ENCODE measurements around the gene DGLUCY. TPM values are rescaled to one million over a fixed set of nuclear protein-coding genes. Genes with fewer than 3 reads are reported as not detected.

Gene DGLUCY
- total RNA-seq, 1 donor from 2014 or later, result 20.0 TPM

DNA sequence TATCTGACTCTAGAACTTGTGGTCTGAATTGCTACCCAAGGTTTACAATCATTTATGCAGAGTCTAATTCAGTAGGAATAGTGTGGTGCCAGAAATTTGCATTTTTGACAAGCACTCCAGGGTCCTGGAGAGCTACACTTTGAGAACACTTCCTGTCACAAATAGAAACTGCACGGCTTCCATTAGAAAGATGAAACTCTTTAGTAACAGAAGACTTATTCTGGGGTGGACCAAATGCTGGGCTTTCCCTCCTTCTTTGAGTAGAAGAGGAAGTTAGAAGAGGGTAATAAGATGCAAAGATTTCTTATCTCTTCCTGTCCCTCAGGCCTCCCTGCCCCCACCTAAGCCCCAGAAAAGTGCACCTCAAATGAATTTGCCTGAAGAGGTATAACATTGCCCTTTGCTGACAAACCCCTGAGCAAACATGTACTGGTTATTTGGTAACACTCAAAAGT is 28.4 kb downstream of the DGLUCY start:
- Histone ChIP-seq H3K4me1 (ENCODE audit: insufficient read depth, low read length) (no peaks in the 10 kb centered on the region), H3K79me2 (ENCODE audit: insufficient read depth, low read length) (no peaks in the 10 kb centered on the region), H3K9ac (ENCODE audit: low read length) (no peak overlapping the region), H3K4me3 (ENCODE audit: insufficient read depth, low read depth, low read length) (no peak overlapping the region), H3K27ac (ENCODE audit: low read depth, low read length) (no peak overlapping the region), H4K20me1 (ENCODE audit: insufficient read depth, low read length) (peaks cover 11% of the 10 kb centered on the region), H3K9me3 (ENCODE audit: insufficient read depth, low read depth, low read length) (peaks cover 2% of the 10 kb centered on the region), H3K4me2 (ENCODE audit: low read length) (no peak overlapping the region), H2AFZ (ENCODE audit: low read depth, low read length) (no peak overlapping the region), H3K36me3 (ENCODE audit: insufficient read depth, low read length) (no peaks in the 10 kb centered on the region), H3K27me3 (ENCODE audit: insufficient read depth, low read length) (peaks cover 55% of the 10 kb centered on the region)
- FAIRE-seq, result no peak
- TF ChIP-seq, protein P1, sequence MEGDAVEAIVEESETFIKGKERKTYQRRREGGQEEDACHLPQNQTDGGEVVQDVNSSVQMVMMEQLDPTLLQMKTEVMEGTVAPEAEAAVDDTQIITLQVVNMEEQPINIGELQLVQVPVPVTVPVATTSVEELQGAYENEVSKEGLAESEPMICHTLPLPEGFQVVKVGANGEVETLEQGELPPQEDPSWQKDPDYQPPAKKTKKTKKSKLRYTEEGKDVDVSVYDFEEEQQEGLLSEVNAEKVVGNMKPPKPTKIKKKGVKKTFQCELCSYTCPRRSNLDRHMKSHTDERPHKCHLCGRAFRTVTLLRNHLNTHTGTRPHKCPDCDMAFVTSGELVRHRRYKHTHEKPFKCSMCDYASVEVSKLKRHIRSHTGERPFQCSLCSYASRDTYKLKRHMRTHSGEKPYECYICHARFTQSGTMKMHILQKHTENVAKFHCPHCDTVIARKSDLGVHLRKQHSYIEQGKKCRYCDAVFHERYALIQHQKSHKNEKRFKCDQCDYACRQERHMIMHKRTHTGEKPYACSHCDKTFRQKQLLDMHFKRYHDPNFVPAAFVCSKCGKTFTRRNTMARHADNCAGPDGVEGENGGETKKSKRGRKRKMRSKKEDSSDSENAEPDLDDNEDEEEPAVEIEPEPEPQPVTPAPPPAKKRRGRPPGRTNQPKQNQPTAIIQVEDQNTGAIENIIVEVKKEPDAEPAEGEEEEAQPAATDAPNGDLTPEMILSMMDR (IDR thresholded peaks at IDR 0.05; ENCODE audit: insufficient read depth, low read depth, low read length), result no peak
- no peak for TF ChIP-seq EZH2 (IDR thresholded peaks at IDR 0.05; ENCODE audit: insufficient read depth, low read length)
- Mint-ChIP-seq H3K27me3 (ENCODE audit: low read depth, unreplicated experiment) (no peaks in the 10 kb centered on the region), H3K27ac (ENCODE audit: unreplicated experiment) (no peak overlapping the region), H3K4me1 (ENCODE audit: low read depth, unreplicated experiment) (peaks cover 8% of the 10 kb centered on the region), H3K36me3 (ENCODE audit: low read depth, unreplicated experiment) (peaks cover 13% of the 10 kb centered on the region), H3K9me3 (ENCODE audit: unreplicated experiment) (no peaks in the 10 kb centered on the region), H3K4me3 (ENCODE audit: unreplicated experiment) (no peak overlapping the region)
- no peak for DNase-seq (ENCODE audit: low read depth)

GRCh38 chr14:91143862-91144261 is 30.0 kb downstream of the DGLUCY start:
- H3K9me3 Mint-ChIP-seq (ENCODE audit: unreplicated experiment), result no peaks in the 10 kb centered on the region
- peaks cover 16% of the 10 kb centered on the region for H3K36me3 Mint-ChIP-seq (ENCODE audit: low read depth, unreplicated experiment)

More at GRCh38 chr14:91143862-91144261, 30.0 kb downstream of the DGLUCY start:
- Histone ChIP-seq H3K4me3 (ENCODE audit: insufficient read depth, low read depth, low read length) (no peak overlapping the region), H3K9ac (ENCODE audit: low read length) (no peak overlapping the region), H3K27me3 (ENCODE audit: insufficient read depth, low read length) (peaks cover 60% of the 10 kb centered on the region), H3K9me3 (ENCODE audit: insufficient read depth, low read depth, low read length) (peaks cover 2% of the 10 kb centered on the region), H2AFZ (ENCODE audit: low read depth, low read length) (no peak overlapping the region), H3K4me1 (ENCODE audit: insufficient read depth, low read length) (no peaks in the 10 kb centered on the region), H3K36me3 (ENCODE audit: insufficient read depth, low read length) (no peaks in the 10 kb centered on the region), H3K27ac (ENCODE audit: low read depth, low read length) (no peak overlapping the region), H3K79me2 (ENCODE audit: insufficient read depth, low read length) (no peaks in the 10 kb centered on the region), H4K20me1 (ENCODE audit: insufficient read depth, low read length) (peaks cover 11% of the 10 kb centered on the region), H3K4me2 (ENCODE audit: low read length) (no peak overlapping the region)
- no peak for TF ChIP-seq EZH2 (IDR thresholded peaks at IDR 0.05; ENCODE audit: insufficient read depth, low read length)
- TF ChIP-seq, protein P1 (IDR thresholded peaks at IDR 0.05; ENCODE audit: insufficient read depth, low read depth, low read length), result no peak
- H3K27ac Mint-ChIP-seq (ENCODE audit: unreplicated experiment), result no peak overlapping the region
- no peak for FAIRE-seq
- H3K27me3 Mint-ChIP-seq (ENCODE audit: low read depth, unreplicated experiment), result no peaks in the 10 kb centered on the region
- H3K4me3 Mint-ChIP-seq (ENCODE audit: unreplicated experiment), result no peak overlapping the region
- no peak for DNase-seq (ENCODE audit: low read depth)
- H3K4me1 Mint-ChIP-seq (ENCODE audit: low read depth, unreplicated experiment), result peaks cover 8% of the 10 kb centered on the region
